Measurements from ENCODE around the gene TNIK.

- TF ChIP-seq, protein P1, sequence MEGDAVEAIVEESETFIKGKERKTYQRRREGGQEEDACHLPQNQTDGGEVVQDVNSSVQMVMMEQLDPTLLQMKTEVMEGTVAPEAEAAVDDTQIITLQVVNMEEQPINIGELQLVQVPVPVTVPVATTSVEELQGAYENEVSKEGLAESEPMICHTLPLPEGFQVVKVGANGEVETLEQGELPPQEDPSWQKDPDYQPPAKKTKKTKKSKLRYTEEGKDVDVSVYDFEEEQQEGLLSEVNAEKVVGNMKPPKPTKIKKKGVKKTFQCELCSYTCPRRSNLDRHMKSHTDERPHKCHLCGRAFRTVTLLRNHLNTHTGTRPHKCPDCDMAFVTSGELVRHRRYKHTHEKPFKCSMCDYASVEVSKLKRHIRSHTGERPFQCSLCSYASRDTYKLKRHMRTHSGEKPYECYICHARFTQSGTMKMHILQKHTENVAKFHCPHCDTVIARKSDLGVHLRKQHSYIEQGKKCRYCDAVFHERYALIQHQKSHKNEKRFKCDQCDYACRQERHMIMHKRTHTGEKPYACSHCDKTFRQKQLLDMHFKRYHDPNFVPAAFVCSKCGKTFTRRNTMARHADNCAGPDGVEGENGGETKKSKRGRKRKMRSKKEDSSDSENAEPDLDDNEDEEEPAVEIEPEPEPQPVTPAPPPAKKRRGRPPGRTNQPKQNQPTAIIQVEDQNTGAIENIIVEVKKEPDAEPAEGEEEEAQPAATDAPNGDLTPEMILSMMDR (IDR thresholded peaks at IDR 0.05; ENCODE audit: poor library complexity, severe bottlenecking), result no peak
- TF ChIP-seq EP300 (conservative IDR thresholded peaks at IDR 0.05; ENCODE audit: poor library complexity, severe bottlenecking), result no peak
- no peak for TF ChIP-seq EZH2 (IDR thresholded peaks at IDR 0.05; ENCODE audit: borderline replicate concordance, insufficient read depth, low read length, poor library complexity, severe bottlenecking)
- TF ChIP-seq TAF1 (IDR thresholded peaks at IDR 0.05; ENCODE audit: low read depth), result no peak
- no peak for TF ChIP-seq SMC3 (conservative IDR thresholded peaks at IDR 0.05; ENCODE audit: poor library complexity)
- TF ChIP-seq, protein P2, sequence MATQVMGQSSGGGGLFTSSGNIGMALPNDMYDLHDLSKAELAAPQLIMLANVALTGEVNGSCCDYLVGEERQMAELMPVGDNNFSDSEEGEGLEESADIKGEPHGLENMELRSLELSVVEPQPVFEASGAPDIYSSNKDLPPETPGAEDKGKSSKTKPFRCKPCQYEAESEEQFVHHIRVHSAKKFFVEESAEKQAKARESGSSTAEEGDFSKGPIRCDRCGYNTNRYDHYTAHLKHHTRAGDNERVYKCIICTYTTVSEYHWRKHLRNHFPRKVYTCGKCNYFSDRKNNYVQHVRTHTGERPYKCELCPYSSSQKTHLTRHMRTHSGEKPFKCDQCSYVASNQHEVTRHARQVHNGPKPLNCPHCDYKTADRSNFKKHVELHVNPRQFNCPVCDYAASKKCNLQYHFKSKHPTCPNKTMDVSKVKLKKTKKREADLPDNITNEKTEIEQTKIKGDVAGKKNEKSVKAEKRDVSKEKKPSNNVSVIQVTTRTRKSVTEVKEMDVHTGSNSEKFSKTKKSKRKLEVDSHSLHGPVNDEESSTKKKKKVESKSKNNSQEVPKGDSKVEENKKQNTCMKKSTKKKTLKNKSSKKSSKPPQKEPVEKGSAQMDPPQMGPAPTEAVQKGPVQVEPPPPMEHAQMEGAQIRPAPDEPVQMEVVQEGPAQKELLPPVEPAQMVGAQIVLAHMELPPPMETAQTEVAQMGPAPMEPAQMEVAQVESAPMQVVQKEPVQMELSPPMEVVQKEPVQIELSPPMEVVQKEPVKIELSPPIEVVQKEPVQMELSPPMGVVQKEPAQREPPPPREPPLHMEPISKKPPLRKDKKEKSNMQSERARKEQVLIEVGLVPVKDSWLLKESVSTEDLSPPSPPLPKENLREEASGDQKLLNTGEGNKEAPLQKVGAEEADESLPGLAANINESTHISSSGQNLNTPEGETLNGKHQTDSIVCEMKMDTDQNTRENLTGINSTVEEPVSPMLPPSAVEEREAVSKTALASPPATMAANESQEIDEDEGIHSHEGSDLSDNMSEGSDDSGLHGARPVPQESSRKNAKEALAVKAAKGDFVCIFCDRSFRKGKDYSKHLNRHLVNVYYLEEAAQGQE (IDR thresholded peaks at IDR 0.05; ENCODE audit: borderline replicate concordance), result no peak
- no peak for TF ChIP-seq POLR2AphosphoS5 (IDR thresholded peaks at IDR 0.05)
- no peak for TF ChIP-seq RAD21 (conservative IDR thresholded peaks at IDR 0.05)
Measured at GRCh38 chr3:171328419-171329082, 131.7 kb downstream of the TNIK start.
